GM19463 (cell line): ENCODE measurements around the gene TNKS2.
"Not testable (repeated sequence)": the region's sequence is repeated elsewhere in the genome, so short reads cannot be mapped to it uniquely, and the experiment has no call there.

Source experiments
- ATAC-seq: cut with Tn5 transposase; IDR thresholded peaks from one replicate; pipeline ENCODE4 v1.9.1; 2021; ENCODE audit warnings: mild to moderate bottlenecking, moderate library complexity; ENCODE audit not compliant: unreplicated experiment

TNKS2 gene

GRCh38 chr10:91864744-91865143, 66.5 kb downstream of the TNKS2 start:
- no peak for ATAC-seq

- ATAC-seq, result no peak
Measured at GRCh38 chr10:91865562-91866081, 67.4 kb downstream of the TNKS2 start.

GRCh38 chr10:91875156-91875555, 76.9 kb downstream of the TNKS2 start:
- ATAC-seq, result no peak

- no peak for ATAC-seq
Measured at GRCh38 chr10:91875779-91876178, 77.6 kb downstream of the TNKS2 start.

GRCh38 chr10:91879515-91880170, 81.4 kb downstream of the TNKS2 start:
- no peak for ATAC-seq

- no peak for ATAC-seq
Measured at GRCh38 chr10:91880310-91880709, 82.1 kb downstream of the TNKS2 start.

- no peak for ATAC-seq
Measured at GRCh38 chr10:91883549-91884444, 85.6 kb downstream of the TNKS2 start.

- no peak for ATAC-seq
Measured at GRCh38 chr10:91884536-91884935, 86.3 kb downstream of the TNKS2 start.

- ATAC-seq, result no peak
Measured at GRCh38 chr10:91885362-91886079, 87.3 kb downstream of the TNKS2 start.

GRCh38 chr10:91886954-91887271, 88.7 kb downstream of the TNKS2 start:
- no peak for ATAC-seq

- peak; percentile 63 for ATAC-seq
Measured at GRCh38 chr10:91887272-91888076, 89.2 kb downstream of the TNKS2 start.

GRCh38 chr10:91891125-91892001, 93.1 kb downstream of the TNKS2 start:
- ATAC-seq, result no peak

- ATAC-seq, result no peak
Measured at GRCh38 chr10:91893051-91893450, 94.8 kb downstream of the TNKS2 start.

GRCh38 chr10:91894261-91894685, 96.0 kb downstream of the TNKS2 start:
- ATAC-seq, result not testable (repeated sequence)

- no peak for ATAC-seq
Measured at GRCh38 chr10:91896212-91896756, 98.1 kb downstream of the TNKS2 start.

GRCh38 chr10:91897421-91897820, 99.2 kb downstream of the TNKS2 start:
- ATAC-seq, result no peak

GRCh38 chr10:91901784-91902677, 103.8 kb downstream of the TNKS2 start:
- no peak for ATAC-seq

GRCh38 chr10:91907033-91907594, 108.9 kb downstream of the TNKS2 start:
- ATAC-seq, result no peak
